ENCODE results near the gene RAPGEF4.

The RAPGEF4 gene

GRCh38 chr2:172697296-172697695 lies 38.3 kb upstream of the RAPGEF4 start:
- Histone ChIP-seq H3K36me3 (ENCODE audit: insufficient read depth, low read length) (no peaks in the 10 kb centered on the region), H3K4me1 (ENCODE audit: insufficient read depth, low read length, poor library complexity, severe bottlenecking) (peaks cover 17% of the 10 kb centered on the region)

GRCh38 chr2:172698041-172698863 lies 37.4 kb upstream of the RAPGEF4 start:
- Histone ChIP-seq H2AFZ (ENCODE audit: low read length) (peak overlapping the region; percentile 65; the same call in 1 of the 2 replicates), H3K4me2 (ENCODE audit: low read depth, low read length, poor library complexity, severe bottlenecking) (peak overlapping the region; percentile 47)

More at GRCh38 chr2:172697296-172697695, 38.3 kb upstream of the RAPGEF4 start:
- no peaks in the 10 kb centered on the region for H3K9me3 ChIP-seq (ENCODE audit: insufficient read depth, low read depth, low read length)
- no peaks in the 10 kb centered on the region for H3K27me3 ChIP-seq (ENCODE audit: insufficient read depth, low read length, poor library complexity, severe bottlenecking)
- H3K79me2 ChIP-seq (ENCODE audit: insufficient read depth, low read length): no peaks in the 10 kb centered on the region
- no peaks in the 10 kb centered on the region for H4K20me1 ChIP-seq (ENCODE audit: insufficient read depth, low read length, poor library complexity, severe bottlenecking)
- H3K4me3 ChIP-seq (ENCODE audit: low read length, poor library complexity, severe bottlenecking): no peak overlapping the region
- H3F3A ChIP-seq (ENCODE audit: low read depth): no peaks in the 10 kb centered on the region
- H3K9ac ChIP-seq (ENCODE audit: low read depth, low read length, poor library complexity, severe bottlenecking): no peak overlapping the region
- no peak overlapping the region for H3K4me2 ChIP-seq (ENCODE audit: low read depth, low read length, poor library complexity, severe bottlenecking)
- H3K9me2 ChIP-seq (replicated peaks; ENCODE audit: low read depth, low read length): no peaks in the 10 kb centered on the region
- TF ChIP-seq EZH2phosphoT487 (IDR thresholded peaks at IDR 0.05; ENCODE audit: borderline replicate concordance) (no peak), CTCF (conservative IDR thresholded peaks at IDR 0.05; ENCODE audit: low read length) (no peak)
- no peak overlapping the region for H2AFZ ChIP-seq (ENCODE audit: low read length)

GRCh38 chr2:172701250-172701649 lies 34.4 kb upstream of the RAPGEF4 start:
- Histone ChIP-seq H2AFZ (ENCODE audit: low read length) (no peak overlapping the region), H3K9ac (ENCODE audit: low read depth, low read length, poor library complexity, severe bottlenecking) (no peak overlapping the region), H3K4me2 (ENCODE audit: low read depth, low read length, poor library complexity, severe bottlenecking) (no peak overlapping the region), H3K4me3 (ENCODE audit: low read length, poor library complexity, severe bottlenecking) (no peak overlapping the region), H3K27me3 (ENCODE audit: insufficient read depth, low read length, poor library complexity, severe bottlenecking) (no peaks in the 10 kb centered on the region), H3K9me3 (ENCODE audit: insufficient read depth, low read depth, low read length) (no peaks in the 10 kb centered on the region), H3K4me1 (ENCODE audit: insufficient read depth, low read length, poor library complexity, severe bottlenecking) (peaks cover 13% of the 10 kb centered on the region), H3K79me2 (ENCODE audit: insufficient read depth, low read length) (no peaks in the 10 kb centered on the region), H3F3A (ENCODE audit: low read depth) (no peaks in the 10 kb centered on the region), H4K20me1 (ENCODE audit: insufficient read depth, low read length, poor library complexity, severe bottlenecking) (no peaks in the 10 kb centered on the region), H3K9me2 (replicated peaks; ENCODE audit: low read depth, low read length) (no peaks in the 10 kb centered on the region), H3K36me3 (ENCODE audit: insufficient read depth, low read length) (no peaks in the 10 kb centered on the region)
- no peak for TF ChIP-seq CTCF (conservative IDR thresholded peaks at IDR 0.05; ENCODE audit: low read length)
- TF ChIP-seq EZH2phosphoT487 (IDR thresholded peaks at IDR 0.05; ENCODE audit: borderline replicate concordance): no peak

More at GRCh38 chr2:172698041-172698863, 37.4 kb upstream of the RAPGEF4 start:
- no peak overlapping the region for H3K9ac ChIP-seq (ENCODE audit: low read depth, low read length, poor library complexity, severe bottlenecking)
- no peaks in the 10 kb centered on the region for H4K20me1 ChIP-seq (ENCODE audit: insufficient read depth, low read length, poor library complexity, severe bottlenecking)
- H3K4me3 ChIP-seq (ENCODE audit: low read length, poor library complexity, severe bottlenecking): no peak overlapping the region
- peaks cover 17% of the 10 kb centered on the region for H3K4me1 ChIP-seq (ENCODE audit: insufficient read depth, low read length, poor library complexity, severe bottlenecking)
- no peak for TF ChIP-seq EZH2phosphoT487 (IDR thresholded peaks at IDR 0.05; ENCODE audit: borderline replicate concordance)
- TF ChIP-seq CTCF (conservative IDR thresholded peaks at IDR 0.05; ENCODE audit: low read length): no peak
- no peaks in the 10 kb centered on the region for H3K9me2 ChIP-seq (replicated peaks; ENCODE audit: low read depth, low read length)
- H3F3A ChIP-seq (ENCODE audit: low read depth): no peaks in the 10 kb centered on the region
- no peaks in the 10 kb centered on the region for H3K79me2 ChIP-seq (ENCODE audit: insufficient read depth, low read length)
- H3K27me3 ChIP-seq (ENCODE audit: insufficient read depth, low read length, poor library complexity, severe bottlenecking): no peaks in the 10 kb centered on the region
- H3K36me3 ChIP-seq (ENCODE audit: insufficient read depth, low read length): no peaks in the 10 kb centered on the region
- H3K9me3 ChIP-seq (ENCODE audit: insufficient read depth, low read depth, low read length): no peaks in the 10 kb centered on the region
